ENCODE measurements around the gene DDN.
A peak's percentile ranks its signal among the peaks of the same experiment; 100 is the strongest.

The DDN gene

DNA sequence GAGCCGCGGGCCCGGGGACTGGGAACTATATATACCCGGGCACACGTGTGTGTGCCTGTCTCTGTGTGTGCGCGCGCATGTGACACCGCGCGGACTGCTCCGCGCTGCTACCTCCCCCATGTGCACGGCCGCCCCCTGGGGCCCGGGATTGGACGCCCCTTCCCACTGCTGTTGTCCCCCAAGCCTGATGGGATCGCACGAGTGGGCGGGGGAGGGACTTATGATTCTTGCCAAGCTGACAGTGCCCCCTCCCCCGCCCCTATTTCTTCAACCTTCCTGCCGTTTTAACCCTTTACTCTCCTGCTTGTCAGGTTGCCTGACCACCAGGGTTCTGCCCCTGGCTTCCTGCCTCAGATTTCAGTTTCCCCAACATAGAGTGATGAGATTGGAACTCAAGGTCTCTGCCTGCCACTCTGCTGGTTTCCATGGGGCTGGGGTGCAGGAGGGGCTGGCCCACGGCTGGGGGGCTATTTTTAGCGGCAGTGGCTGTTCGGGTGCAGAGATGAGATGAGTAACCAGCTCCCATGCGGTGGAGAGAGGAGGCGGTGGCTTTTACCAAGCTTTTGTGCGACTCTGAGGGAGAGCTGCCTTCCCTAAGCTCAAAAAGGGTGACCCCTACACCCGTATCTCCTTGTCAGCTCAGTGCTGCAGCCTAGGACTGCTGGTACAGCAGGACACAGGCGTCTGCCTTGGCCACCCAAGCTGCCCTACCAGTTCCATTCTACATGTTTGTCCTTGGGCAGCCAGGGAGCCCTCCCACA, at the start of gene DDN:
Gene DDN (minus strand): TSS at position 5 of the 761 bp plus-strand sequence. CDS start 88 bp downstream, outside the sequence.
- peak; percentile 83 for DNase-seq (ENCODE audit: low read depth)
- H3K4me3 ChIP-seq (ENCODE audit: low read depth, low read length), result peak within 1 kb of the TSS; percentile 71
- TF ChIP-seq, protein P1, sequence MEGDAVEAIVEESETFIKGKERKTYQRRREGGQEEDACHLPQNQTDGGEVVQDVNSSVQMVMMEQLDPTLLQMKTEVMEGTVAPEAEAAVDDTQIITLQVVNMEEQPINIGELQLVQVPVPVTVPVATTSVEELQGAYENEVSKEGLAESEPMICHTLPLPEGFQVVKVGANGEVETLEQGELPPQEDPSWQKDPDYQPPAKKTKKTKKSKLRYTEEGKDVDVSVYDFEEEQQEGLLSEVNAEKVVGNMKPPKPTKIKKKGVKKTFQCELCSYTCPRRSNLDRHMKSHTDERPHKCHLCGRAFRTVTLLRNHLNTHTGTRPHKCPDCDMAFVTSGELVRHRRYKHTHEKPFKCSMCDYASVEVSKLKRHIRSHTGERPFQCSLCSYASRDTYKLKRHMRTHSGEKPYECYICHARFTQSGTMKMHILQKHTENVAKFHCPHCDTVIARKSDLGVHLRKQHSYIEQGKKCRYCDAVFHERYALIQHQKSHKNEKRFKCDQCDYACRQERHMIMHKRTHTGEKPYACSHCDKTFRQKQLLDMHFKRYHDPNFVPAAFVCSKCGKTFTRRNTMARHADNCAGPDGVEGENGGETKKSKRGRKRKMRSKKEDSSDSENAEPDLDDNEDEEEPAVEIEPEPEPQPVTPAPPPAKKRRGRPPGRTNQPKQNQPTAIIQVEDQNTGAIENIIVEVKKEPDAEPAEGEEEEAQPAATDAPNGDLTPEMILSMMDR (IDR thresholded peaks at IDR 0.05; ENCODE audit: insufficient read depth, low read depth, low read length, missing control alignments), result no peak

DNA sequence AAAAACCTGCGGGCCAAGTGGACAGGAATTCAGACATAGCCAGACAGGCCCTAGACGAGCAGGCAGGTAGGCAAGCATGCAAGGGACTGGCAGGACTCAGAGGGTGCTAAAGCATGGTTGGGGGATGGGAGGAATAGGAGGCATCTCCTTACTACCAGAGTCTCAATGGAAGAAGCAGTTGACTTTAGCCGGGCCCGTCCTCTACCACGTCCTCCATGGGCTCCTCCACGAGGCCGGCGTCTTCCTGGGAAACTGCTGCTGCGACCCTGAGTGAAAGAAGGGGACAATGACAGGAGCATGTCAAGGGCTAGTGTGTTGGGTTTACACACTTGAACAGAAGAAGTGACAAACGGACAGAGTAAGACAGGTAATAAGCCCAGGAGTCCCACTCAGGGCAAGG, 49.8 kb upstream of the DDN start:
- no peak for DNase-seq (ENCODE audit: low read depth)
- H3K4me3 ChIP-seq (ENCODE audit: low read depth, low read length), result no peak overlapping the region
- TF ChIP-seq, protein P1 (IDR thresholded peaks at IDR 0.05; ENCODE audit: insufficient read depth, low read depth, low read length, missing control alignments), result no peak

DNA sequence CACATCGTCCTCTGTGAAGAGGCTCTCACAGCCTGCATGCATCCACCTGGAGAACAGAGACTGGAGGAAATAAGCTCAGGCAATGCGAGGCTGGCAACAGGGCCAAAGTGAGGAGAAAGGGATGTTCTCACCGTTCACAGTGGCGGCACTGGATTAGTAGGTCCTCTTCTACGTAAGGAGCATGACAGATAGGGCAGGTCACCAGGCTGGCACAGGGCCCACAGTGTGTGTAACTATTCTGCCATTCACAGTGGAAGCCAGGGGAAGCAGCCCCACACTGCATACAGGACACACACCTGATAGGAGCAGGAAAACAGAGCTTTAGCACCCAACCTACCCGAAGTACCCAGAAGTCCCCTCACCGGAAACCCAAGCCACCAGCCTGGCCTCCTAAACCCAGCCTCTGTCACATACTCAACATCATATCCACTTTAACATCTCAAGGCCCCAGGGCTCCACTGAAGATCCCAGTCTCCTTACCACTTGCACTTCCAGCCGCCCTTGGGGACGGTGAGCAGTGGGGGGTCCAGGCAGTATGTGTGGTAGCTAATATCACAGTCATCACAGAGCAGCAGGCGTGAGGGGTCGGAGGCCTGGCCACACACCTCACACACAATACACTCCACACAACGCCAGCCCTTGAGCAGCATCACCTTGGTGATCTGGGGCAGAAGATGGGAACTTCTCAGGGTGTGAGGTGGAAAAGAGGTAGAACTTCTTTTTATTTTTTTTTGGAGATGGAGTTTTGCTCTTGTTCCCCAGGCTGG, 47.1 kb upstream of the DDN start:
- TF ChIP-seq, protein P1 (IDR thresholded peaks at IDR 0.05; ENCODE audit: insufficient read depth, low read depth, low read length, missing control alignments), result no peak

DNA sequence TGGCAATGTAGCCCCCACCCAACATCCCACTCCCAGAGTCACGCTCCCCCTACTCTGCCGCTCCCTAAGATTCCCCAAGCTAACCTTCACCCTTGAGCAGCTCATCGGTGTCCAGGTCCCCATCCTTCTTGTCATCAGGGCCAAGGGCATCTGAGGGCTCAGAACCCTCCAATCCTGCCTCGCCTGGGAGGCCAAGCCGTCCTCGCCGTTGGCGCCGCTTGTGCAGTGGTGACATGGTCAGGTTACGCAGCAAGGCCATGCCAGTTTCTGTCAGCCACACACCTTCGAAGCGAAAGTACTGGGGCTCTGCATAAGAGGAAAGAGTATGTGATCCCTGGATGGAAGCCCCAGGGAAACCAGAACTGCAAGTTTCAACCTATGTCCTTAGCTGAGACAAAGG, 45.5 kb upstream of the DDN start:
- H3K4me3 ChIP-seq (ENCODE audit: low read depth, low read length), result no peak overlapping the region
- no peak for DNase-seq (ENCODE audit: low read depth)
- TF ChIP-seq, protein P1 (IDR thresholded peaks at IDR 0.05; ENCODE audit: insufficient read depth, low read depth, low read length, missing control alignments), result no peak

More for the DNA sequence above, 47.1 kb upstream of the DDN start:
- H3K4me3 ChIP-seq (ENCODE audit: low read depth, low read length), result no peak overlapping the region
- no peak for DNase-seq (ENCODE audit: low read depth)

DNA sequence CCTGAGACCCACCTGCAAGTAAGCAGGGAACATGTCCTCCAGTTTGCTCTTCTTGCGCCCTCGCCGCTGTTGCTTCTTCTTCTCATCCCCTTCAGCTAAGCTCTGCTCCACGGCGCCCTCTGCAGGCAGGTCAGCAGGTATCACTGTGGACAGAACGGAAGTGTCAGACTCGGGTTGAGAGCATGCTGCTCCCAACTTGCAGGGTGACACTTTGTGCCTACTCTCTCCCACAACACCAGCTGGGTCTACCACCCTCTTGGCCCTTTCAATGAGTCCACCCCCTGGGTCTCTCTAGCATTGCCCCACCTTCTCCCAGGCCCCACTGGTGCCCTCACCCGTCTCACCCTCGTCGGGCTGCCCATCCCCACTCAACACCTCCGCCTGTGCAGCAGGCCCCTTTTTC, 44.7 kb upstream of the DDN start:
- peak; percentile 77 for DNase-seq (ENCODE audit: low read depth)
- H3K4me3 ChIP-seq (ENCODE audit: low read depth, low read length), result no peak overlapping the region
- TF ChIP-seq, protein P1 (IDR thresholded peaks at IDR 0.05; ENCODE audit: insufficient read depth, low read depth, low read length, missing control alignments), result peak; percentile 80

DNA sequence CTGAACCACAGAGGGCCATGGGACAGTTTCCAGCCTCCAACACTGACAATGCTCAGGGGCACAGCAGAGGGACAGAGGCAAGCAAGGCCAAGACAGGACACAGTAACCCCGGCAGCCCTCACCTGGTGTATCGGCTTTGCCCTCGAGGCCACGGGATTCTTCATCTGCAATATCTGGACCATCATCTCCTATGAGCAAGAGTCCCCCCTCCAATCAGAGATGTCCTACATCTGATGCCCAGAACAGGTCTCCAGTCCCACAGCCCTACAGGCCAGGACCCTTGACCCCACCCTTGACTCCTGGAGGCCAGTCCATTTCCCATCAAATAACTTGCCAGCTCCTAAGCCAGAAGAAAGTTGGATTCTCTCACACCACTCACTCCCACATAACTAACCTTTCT, 44.1 kb upstream of the DDN start:
- TF ChIP-seq, protein P1 (IDR thresholded peaks at IDR 0.05; ENCODE audit: insufficient read depth, low read depth, low read length, missing control alignments), result no peak
- DNase-seq (ENCODE audit: low read depth), result no peak
- no peak overlapping the region for H3K4me3 ChIP-seq (ENCODE audit: low read depth, low read length)
